DMS153 treated with DMSO at 0.1 percent for 48 hours (cell line): ENCODE measurements around the gene MYL5.
"Not testable (repeated sequence)": the region's sequence is repeated elsewhere in the genome, so short reads cannot be mapped to it uniquely, and the experiment has no call there.

Experiments used
- DNase-seq: peaks from one replicate; lab custom pipeline; 2025; ENCODE audit not compliant: unreplicated experiment; lab: John Stamatoyannopoulos, UW

MYL5 gene

DNA sequence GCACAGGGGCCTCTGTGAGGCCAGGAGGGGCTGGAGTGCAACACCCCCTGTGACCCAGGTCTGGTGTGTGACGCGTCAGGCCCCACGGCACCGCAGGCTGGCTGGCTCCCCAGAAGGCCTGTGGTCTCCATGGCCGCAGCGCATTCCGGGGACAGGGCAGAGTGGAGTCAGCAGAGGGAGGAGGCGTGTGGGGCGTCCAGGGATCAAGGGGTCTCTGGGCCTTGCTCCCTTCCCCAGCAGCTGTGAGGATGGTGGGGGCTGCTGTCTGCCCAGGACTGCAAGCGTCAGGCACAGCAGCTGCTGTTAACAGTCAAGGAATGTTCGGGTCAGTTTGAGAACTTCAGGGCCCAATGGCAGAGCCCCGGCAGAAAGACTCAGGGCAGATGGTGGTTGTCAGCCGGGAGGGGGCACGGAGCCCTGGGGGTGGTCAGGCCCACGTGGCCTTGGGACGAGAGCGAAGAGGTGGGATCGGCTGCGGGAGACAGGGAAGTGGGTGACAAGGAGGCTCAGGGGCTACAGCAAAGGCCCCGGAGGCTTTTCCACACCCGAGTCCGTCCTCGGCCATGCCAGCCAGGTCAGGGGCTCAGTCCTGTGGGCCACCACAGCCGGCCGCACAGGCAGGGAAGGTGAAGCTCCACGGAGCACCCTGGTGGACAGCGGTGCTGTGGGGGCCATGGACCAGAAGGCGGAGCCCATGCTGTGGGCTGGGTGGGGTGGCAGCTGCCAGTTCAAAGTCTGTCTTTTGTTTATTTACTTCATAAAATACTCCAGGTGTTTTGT, 49.6 kb downstream of the MYL5 start:
- no peak for DNase-seq

- no peak for DNase-seq
These were observed 51.3 kb downstream of the MYL5 start for GRCh38 chr4:725391-726234.

GRCh38 chr4:726235-726787, 52.0 kb downstream of the MYL5 start:
- no peak for DNase-seq

DNA sequence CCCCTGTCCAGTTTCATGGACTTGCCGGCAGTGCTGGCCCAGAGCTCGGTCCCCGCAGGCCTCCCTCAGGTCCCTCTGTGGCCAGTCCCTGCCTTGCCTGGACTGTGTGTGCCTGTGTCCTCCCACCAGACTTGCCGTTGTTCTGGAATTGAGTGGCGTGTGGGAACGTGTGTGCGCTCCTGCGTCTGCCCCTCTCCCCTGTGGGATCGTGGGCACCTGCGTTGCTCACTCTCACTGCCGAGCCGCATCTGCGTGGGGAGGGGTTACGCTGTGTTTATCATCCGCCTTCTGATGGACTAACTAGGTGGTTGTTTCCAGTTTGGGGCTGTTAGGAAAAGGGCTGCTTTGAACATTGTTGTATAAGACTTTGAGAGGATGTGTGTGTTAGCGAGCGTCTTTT, 52.5 kb downstream of the MYL5 start:
- DNase-seq: no peak

DNA sequence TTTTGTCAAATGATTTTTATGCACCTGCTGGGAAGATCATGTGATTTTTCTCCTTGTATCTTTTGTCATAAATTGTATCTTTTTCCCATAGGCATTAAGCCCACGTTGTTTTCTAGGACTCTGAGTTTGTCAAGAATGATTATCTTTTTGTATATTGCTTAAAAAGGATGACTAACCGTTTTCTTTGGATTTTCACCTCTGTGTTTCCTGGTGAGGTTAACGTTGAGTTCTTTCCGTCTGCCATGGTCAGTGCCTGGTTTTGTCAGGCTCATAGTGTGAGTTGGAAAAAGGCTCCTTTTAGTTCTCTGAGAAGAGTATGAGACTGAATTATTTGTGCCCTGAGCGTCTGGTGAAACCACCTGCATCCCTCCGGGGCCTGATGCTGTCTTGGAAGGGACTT, 53.2 kb downstream of the MYL5 start:
- DNase-seq: no peak

GRCh38 chr4:729336-730315, 55.3 kb downstream of the MYL5 start:
- no peak for DNase-seq

DNA sequence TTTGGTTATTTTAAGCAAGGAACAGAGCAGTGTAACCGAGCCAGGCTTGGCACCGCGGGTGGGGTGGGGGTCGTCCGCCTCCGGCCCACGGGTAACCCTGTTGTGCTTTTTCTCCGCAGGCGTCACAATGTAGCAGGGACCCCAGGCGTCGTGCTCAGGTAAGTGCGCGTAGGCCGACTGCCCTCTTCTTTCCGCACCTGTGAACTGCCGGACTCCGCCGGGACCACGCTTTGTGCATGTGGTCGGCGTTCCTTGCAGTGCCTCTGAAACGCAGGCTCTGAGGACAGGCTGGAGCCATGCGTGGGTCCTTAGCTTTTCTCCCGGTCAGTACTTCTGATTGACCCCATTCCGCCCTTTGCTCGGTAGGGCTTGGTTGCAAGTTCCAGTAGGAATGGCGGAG, 56.2 kb downstream of the MYL5 start:
- DNase-seq: no peak

GRCh38 chr4:730946-731904, 56.9 kb downstream of the MYL5 start:
- DNase-seq: not testable (repeated sequence)
